ENCODE measurements around the gene CEBPZ.
"Not testable (repeated sequence)": the region's sequence is repeated elsewhere in the genome, so short reads cannot be mapped to it uniquely, and the experiment has no call there.

CEBPZ gene

DNA sequence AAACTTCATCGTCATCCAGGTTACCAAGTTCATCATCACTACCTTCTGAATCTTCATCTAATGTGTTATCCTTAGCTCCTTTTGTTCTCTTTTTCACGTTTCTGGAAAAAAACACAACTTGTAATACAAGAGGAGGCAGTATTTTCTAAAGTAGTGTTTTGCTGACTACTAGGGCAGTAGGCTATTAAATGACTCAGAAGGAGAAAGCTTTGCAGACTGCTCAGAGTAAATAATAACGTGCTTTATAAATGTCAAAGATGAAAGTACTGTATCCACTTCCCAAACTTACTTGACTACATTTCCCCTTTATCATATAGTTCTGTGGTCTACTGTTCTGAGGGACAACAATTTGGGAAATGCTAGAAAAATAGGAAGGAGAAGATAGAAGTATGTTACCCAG, 19.5 kb downstream of the CEBPZ start:
- ATAC-seq: no peak

DNA sequence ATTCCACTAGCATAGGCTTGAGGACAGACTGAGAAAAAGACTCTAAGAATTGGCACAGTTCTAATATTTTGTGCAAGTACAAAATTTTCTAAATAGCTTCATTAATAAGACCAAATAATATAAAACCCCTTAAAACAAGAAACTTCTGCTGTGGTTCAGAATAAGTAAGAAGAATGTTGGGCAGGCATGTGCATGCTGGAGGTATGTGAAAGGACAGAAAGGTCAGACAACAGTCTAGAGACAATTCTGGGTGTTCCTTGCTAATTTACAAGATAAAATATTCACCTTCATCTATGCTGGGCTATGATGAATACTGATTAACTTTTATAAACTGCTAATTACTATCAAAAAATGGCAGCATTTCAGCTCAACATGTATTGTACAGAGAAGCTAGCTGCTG, 20.2 kb downstream of the CEBPZ start:
- ATAC-seq: no peak

DNA sequence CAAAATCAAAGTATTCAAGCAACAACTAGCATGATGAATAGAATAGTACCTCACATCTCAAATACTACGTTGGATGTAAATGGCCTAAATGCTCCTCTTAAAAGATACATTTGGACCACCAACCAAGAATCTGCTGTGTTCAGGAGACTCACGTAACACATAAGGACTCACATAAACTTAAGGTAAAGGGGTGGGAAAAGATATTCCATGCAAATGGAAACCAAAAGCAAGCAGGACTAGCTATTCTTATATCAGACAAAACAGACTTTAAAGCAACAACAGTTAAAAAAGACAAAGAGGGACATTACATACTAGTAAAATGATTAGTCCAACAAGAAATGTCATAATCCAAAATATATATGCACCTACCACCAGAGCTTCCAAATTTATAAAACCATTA, 24.6 kb downstream of the CEBPZ start:
- not testable (repeated sequence) for ATAC-seq

DNA sequence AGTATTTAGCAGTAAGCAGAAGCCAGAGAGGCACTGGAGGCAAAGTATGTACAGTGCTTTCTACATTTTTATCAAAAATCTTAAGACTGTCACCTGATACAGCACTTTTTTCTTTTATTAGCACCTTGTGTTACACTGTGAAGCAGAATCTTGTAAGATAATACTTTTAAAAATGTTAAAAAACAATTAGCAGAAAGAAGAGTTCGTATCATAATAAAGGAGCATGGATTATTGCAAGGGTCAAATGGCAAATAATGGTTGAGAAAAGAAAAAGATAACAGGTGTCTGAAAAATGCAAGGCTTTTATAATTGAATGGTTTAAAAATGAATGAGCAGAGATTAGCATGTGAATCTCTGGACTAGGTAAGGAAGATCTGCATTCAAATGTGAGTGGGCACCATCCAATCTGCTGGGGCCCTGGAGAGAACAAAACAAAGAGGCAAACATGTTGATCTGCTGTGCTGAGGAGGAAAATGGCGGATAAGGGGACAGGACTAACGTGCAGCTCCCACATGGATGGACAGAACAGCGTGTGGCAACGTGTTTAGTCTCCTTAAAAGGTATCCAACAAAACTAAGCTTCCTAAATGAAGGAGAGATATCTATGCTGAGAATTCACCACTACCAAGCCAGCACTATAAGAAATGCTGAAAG, 25.6 kb downstream of the CEBPZ start:
- no peak for ATAC-seq

DNA sequence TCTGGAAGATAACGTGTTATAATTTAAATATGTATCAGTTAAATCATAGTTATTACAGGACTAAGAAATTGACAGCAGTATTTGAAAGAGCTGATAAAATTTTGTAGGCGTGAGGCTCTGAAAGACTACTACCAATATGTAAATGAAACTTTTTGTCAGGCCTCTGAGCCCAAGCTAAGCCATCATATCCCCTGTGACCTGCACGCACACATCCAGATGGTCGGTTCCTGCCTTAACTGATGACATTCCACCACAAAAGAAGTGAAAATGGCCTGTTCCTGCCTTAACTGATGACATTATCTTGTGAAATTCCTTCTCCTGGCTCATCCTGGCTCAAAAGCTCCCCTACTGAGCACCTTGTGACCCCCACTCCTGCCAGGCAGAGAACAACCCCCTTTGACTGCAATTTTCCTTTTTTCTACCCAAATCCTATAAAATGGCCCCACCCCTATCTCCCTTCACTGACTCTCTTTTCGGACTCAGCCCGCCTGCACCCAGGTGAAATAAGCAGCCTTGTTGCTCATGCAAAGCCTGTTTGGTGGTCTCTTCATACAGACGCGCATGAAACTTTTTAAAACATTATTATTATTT, 26.2 kb downstream of the CEBPZ start:
- not testable (repeated sequence) for ATAC-seq

DNA sequence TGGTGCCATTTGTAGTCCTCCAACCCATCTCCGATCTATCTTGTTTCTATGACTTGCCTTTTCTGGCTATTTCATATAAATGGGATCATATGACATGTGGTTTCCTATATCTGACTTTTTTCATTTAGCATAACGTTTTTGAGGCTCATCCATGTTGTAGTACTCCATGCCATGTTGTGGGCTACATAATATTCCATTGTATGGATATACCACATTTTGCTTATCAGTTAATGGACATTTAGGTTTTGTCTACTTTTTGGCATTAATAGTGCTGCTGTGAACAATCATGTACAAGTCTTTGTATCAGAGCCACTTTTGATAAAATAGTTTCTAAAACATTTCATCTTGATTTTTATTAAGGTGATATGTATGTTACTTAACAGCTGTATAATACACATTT, 27.7 kb downstream of the CEBPZ start:
- no peak for ATAC-seq

DNA sequence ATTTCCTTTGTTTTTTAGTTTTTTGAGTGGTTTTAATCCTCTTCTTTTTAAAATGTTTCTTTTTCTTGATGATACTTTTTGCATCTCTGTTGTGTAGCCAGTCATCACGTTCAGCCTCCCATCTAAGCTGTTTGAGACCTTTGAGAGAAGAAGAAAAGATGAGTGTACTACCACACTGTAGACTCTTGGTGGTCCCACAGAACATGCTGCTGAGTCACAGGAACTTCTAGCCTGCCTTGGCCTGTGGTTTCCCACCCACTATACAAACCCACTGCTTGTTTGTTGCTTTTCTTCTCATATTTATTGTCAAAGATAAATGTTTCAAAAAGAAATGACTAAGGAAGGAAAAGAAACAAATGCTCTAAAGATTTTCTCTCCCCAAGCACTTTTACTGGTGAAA, 29.6 kb downstream of the CEBPZ start:
- ATAC-seq: peak; percentile 83 to 89

DNA sequence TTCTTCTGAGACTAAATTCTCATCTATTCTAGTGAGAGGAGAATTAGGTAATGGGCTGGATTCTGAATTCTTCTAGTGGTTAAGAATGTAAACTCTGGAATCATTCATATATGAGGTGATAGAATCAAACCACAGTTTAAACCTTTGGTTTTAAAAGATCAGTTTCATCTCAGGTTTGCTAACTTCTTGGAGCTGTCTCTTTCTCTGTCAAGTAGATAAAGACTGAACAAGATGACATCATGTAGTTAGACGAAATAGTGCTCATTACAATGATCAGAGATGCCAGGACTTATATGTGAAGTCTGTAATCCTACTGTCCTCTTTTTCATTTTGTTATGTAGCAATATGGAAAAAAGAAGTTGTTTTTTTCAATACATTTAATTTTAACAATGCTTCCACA, 30.2 kb downstream of the CEBPZ start:
- no peak for ATAC-seq

DNA sequence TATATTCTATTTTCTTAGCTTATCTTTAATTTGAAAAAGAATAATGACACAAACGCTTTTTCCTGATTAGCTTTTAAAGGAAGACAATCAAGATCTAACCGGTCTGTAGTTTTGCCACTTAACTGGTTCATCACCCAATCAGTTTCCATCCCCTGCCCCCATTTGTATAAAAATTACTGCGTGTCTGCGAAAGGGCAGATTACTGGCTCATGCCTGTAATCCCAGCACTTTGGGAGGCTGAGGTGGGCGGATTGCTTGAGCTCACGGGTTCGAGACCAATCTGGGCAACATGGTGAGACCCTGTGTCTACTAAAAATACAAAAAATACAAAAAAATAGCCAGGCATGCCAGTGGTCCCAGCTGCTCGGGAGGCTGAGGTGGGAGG, 32.7 kb downstream of the CEBPZ start:
- no peak for ATAC-seq

DNA sequence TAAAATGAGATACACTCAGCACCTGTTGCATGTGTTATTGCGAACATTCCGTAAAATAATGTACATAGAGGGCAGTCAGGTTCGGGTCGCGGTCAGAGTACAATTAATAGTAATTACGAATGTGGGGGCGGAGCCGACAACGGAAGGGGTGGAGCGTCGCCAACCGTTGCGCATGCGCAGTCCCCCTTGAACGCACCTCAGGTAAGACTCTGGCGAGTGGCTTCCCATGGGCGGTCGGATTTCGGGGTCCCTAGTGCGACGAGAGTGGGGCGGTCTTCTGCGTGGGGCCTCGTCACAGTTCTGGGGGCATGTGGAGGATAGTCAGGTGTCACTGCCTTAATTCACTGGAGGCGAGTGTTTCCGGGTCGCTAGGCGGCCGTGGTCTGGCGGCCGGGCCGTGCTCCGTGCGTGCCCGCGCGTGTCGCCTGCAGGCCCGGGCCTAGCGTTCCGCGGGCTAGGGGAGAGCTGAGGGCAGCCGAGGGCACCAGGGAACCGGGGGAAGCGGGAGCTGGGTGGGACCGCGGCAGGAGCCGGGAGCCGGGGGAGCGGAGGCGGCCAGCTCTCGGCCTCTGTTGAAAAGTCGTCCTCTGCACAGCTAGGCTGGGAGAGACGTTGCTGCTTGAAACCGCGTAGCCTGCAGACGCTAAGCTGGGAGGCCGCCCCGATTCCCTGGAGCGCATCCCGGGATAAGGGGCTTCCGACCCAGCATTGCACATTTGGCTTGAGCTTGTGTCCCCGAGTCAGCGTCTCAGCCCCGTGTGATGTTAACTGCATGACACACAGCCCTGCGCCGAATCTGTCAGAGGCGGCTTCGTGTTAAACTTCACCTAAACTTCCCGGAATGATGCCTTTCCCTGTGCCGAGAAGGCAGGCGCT, 34.8 kb downstream of the CEBPZ start, which contains the start of gene CEBPZOS:
CEBPZOS (plus strand) TSS at position 177 of the 876 bp plus-strand sequence. CDS start 3,209 bp downstream, outside the sequence.
- peak; percentile 87 to 90 for ATAC-seq

DNA sequence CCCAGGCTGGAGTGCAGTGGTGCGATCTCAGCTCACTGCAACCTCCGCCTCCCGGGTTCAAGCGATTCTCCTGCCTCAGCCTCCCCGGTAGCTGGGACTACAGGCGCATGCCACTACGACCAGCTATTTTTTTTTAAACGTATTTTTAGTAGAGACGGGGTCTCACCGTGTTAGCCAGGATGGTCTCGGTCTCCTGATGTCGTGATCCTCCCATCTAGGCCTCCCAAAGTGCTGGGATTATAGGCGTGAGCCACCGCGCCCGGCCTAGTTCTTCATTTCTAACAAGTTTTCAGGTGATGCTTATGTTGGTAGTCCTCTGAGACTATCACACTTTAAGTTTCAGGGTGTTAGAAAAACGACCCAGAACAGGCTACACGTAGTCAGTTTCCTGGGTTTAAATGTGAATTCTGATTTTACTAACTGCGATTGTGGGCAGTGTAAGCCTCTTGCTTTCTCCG, 35.5 kb downstream of the CEBPZ start:
- not testable (repeated sequence) for ATAC-seq

DNA sequence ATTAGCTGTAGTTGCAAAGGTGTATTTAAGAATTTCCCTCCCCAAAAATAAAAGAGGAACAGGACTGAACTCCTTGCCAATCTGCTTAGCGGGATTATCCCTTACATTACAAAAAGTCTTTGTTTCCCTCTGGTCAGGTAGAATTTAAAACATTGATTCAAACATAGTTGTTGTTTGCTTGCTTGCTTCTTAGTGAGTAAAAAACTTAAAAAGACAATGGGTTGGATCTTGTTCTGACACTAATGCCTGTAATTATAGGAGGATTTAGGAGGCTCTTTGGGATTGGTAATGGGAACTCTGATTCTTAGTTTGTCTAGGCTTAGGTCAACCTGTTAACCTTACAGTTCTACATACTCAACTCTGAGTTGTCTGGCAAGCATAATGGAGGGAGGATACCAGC, 38.8 kb downstream of the CEBPZ start:
- no peak for ATAC-seq

DNA sequence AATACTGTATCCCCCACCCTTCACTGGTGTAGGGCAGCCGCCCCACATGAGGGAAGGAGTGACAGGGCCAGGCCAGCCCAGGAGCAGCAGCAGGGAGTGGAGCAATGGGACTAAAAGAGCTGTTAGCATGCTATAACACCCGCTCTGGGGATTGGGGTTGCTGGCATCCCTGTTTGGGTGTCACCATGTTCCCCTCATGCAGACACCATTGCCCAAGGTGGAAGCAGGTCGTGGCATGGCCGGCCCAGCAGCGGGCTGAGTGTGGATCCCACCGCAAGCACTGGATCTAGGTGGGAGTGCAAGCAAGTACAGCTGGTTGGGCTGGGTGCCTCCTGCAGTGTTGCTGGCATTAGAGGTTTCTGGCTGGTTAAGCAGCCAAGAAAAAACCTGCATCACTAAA, 39.6 kb downstream of the CEBPZ start:
- ATAC-seq: no peak

DNA sequence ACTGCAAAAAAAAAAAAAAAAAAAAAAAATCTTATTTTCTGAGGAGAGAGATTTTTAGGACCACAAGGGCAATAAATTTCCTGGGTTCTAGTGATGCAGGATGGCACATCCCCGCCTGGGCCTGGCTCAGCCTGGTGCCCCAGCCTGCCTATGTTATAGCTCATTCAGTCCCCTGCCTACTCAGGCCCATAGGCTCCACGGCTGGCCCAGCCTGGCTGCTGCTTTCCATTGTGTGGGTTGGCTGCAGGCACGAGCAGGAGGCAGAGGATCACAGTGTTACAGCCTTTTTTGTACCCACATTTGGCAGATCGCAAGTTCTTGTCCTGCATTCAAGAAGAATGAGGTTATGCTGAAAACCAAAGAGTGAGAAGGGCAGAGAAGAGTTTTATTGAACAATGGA, 40.1 kb downstream of the CEBPZ start:
- no peak for ATAC-seq

DNA sequence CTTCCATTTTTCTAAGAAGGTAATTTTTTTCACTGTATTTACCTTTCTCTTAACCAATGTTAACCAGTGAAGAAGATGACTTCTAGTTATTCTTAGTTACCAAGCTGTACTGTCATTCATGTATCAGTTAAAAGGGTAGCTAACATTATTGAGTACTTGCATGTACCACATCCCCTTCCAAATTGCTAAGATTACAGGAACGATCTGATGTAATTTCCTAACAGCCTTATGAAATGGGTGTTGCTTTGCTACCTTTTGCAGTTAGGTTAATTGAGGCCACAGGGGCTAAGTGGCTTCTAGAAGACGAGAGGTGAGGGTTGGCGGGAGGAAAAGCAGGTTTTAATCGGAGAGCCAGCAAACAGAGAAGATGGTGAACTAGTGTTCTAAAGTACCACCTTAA, 41.1 kb downstream of the CEBPZ start:
- no peak for ATAC-seq

DNA sequence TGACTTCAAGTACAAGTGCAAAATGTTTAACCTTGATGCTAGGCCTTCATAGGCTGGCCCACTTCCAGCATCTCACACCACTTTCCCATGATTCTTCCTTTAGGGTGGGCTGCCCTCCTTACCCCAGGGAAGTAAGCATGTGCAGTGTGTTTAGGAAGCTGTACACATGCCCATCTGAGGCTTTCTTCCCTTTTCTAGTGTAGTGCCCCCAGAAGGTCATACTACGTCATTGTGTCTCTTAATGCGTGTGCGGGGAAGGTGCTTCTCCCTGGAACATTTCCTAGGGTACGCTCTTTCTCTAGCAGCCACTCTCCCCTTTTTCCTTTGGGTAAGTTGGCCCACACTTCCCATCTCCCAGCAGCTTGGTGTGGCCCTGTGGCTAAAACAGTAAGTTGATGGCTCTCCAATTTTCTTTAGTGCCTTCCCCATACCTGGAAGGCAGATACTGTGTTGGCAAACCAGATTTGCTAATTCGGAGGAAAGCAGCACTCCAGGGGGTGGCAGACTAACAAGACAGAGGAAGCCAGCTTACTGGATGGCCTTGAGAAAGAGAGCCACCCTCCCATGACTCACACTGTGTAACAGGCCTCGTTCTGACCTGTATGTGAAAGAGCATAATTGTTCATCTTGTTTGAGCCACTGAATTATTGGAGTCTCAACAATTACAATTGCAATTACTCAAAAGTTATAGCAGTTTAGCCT, 41.8 kb downstream of the CEBPZ start:
- no peak for ATAC-seq

DNA sequence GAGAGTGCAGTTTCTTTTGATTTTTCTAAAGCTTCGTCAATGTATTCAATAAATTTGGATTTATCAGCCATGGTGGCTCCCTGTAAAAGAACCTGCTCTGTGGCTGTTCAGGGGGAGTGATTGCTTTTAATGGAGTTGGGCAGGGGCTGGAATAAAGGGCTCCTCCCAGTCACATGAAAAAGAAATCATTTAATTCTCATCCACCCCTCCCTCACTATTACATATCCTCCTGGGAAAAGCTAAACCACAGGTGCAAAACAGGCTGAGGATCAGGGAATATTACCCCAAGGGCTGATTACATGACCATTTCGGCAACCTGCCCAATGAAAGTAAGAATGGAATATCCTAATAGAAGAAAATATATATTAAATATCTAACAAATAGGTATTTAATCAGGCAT, 42.8 kb downstream of the CEBPZ start, which contains the start of gene SULT6B1:
SULT6B1 (minus strand) TSS at position 101 of the 400 bp plus-strand sequence; CDS start at position 71, 30 bp downstream.
- no peak for ATAC-seq

DNA sequence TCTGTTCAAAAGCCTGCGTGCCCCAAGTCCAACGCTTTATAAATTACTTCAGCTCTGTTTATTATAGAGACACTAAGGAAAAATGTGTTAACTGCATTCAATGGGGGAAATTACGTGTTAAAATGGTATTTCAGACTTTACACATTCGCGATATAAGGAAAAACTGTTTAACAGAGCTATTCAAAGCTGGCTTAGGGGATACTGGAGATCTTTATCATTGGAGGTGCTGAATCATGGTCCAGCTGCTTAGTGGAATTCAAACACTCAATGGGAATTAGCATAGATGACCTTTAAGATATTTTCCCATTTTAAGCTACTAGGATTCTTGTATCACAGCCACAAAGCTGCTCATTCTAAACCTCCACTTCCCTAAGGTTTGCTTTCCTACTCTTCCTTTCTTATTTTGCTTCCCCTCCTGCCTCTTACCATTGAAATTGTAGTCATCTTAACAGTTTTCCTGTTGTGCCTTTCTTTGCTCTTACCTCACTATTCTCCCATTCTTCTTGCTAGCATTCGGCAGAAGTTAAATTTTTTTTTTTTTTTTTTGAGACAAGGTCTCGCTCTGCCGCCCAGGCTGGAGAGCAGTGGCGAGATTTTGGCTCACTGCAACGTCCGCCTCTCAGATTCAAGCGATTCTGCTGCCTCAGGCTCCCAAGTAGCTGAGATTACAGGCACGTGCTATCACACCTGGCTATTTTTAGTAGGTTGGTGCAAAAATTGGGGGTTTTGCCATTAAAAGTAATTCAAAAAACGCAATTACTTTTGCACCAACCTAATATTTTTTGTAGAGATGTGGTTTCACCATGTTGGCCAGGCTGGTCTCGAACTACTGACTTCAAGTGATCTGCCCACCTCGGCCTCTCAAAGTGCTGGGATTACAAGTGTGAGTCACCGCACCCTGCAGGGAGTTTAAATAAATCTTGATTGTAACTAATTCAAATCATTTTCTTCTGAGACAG, 49.4 kb downstream of the CEBPZ start:
- ATAC-seq: no peak

DNA sequence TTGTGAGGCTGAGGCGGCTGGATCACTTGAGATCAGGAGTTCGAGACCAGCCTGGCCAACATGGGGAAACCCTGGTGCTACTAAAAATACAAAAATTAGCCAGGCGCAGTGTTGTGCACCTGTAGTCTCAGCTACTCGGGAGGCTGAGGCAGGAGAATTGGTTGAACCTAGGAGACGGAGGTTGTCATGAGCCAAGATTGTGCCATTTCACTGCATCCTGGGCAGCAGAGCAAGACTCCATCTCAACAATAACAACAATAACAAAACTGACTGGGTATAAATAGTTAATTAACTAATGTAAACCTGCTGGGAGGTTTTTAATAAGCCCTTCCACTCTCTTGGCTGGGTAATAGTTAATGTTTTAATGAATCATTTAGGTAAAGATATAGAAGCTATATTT, 50.8 kb downstream of the CEBPZ start:
- ATAC-seq: no peak

DNA sequence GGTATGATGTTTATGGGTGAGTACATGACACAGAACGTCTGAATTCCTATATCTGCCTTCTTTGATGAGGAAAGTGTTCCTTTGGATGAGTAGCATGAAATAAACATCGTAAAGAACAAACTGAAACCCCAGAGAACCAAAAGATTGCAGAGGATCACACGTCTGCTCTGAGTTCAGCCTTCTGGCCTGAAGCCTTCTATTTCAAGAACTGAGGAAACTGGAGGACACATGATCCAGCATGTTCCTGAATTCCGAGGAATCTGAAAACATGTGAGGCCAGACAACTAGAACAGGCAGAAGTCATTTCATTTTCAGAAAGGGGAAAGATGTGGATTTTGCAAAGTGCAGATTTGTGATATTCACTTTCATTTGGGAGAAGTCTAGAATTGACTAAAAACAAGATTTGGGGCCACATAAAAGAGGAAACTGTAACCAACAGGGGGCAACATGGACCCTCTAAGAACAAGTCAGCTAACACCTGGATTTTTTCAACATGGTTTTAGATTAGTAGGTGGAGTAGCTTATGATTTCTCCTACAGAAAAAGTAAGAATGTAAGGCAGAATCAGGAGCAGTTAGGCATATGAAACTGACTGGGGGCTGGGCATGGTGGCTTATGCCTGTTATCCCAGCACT, 51.3 kb downstream of the CEBPZ start:
- ATAC-seq: no peak

DNA sequence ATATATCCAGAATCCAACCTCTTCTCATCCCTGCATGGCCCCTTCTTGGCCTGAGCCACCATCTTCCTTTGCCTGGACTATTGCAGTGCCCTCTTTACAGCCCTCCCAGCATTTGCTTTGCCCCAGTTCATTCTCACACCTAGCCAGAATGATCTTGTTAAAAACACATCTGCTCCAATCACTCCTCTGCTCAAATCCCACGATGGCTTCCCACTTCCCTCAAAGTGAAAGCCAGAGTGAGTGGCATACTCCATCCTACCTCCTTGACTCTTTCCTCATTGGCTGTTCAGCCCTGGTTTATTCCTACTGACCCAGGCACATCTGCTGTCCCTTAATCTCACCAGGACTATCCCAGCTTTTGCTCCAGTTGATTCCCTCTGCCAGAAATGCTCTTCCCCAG, 57.7 kb downstream of the CEBPZ start:
- no peak for ATAC-seq

Measured in activated CD4-positive, CD25-positive, alpha-beta regulatory T cell treated with anti-CD3 and anti-CD28 coated beads, Interleukin-2, amount 50 U/mL, for 24 hours (primary cell).